Peyer's patch (tissue), 4 donors: ENCODE measurements around the gene RAB28.

Source experiments
- CTCF ChIP-seq, 6 experiments: fragments of 450-650 bp in 4 of 6; fragments of 200-600 bp in 2 of 6; sonication (generic) in 1 of 6; IDR thresholded peaks; one replicate each; pipeline ENCODE4 v1.5.1; 2017 to 2019; ENCODE audit warnings: antibody characterized with exemption in 6 of 6, mild to moderate bottlenecking in 3 of 6, moderate library complexity in 1 of 6
- POLR2A ChIP-seq, 2 donors: fragments of 450-650 bp; IDR thresholded peaks; one replicate each; pipeline ENCODE4 v1.5.1; 2017; ENCODE audit warnings: antibody characterized with exemption in 2 of 2, mild to moderate bottlenecking in 2 of 2, moderate library complexity in 2 of 2

GRCh38 chr4:13528821-13529127 lies 44.6 kb upstream of the RAB28 start:
- TF ChIP-seq POLR2A (IDR thresholded peaks at IDR 0.05) (no peak), CTCF (IDR thresholded peaks at IDR 0.05) (no peak)
